H54 (cell line): Measurements from ENCODE around the gene TRMT112.
A peak's percentile ranks its signal among the peaks of the same experiment; 100 is the strongest.

Experiments used
- DNase-seq: peaks from one replicate; pipeline ENCODE4 v3.0.0; 2011; ENCODE audit warnings: low spot score, mixed read lengths; ENCODE audit not compliant: insufficient read length
- FAIRE-seq: peaks from 3 replicates; lab custom pipeline; 2011; peaks lifted over from hg19 to GRCh38; lab: Jason Lieb, UNC
- POLR2A ChIP-seq: IDR thresholded peaks from 2 replicates; pipeline ENCODE4 v1.6.1; 2011; ENCODE audit warnings: low read depth, mild to moderate bottlenecking, low read length

Gene TRMT112

DNA sequence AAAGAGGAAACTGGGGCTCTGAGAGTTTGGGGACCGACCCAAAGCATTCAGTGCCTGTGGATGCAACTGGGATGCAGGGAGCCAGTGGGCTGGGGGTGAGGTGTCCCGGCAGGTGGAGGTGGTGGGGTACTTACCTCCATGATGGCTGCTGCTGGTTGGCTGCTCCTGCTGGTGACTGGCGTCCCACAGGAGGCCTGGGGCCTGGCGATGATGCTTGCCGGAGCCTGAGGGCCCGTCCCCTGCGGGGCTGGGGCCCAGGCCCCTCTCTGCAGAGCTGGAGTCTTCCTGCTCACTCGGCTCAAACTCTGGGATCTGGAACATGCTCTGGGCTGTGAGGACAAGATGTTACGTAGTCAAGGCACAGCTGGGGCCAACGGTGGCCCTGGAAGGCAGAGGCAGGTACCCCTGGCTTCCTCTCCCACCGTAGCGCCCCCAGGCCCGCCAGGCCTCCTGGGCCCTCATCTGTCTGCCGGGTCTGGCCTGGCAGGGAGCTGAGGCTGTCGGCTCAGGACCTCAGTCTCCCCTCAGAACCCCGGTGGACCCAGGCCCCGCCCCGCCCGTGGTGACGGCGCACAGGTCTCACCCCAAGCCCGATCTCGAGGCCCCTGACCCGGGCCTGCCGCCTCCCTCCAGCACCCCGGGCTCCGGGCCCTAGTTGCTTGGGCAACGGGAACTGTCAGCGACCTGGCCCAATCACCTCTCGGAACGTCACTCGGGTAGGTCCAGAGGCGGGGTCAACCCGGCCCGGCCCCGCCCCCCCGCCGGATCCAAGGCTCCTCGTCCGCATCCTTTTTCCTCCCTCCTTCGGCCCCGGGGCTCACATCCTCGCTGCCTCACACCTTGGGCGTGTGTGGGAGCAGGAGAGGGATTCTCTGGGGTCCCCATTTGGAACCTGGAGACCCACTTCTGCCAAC is 33.1 kb downstream of the TRMT112 start, which contains the start of gene BAD:
TSS of gene BAD (minus strand) at position 618 of the 914 bp plus-strand sequence. CDS start at position 321, 297 bp downstream.
- peak; percentile 51; the same call in 1 of the 2 replicates for TF ChIP-seq POLR2A
- FAIRE-seq = no peak
- peak; percentile 98 for DNase-seq

DNA sequence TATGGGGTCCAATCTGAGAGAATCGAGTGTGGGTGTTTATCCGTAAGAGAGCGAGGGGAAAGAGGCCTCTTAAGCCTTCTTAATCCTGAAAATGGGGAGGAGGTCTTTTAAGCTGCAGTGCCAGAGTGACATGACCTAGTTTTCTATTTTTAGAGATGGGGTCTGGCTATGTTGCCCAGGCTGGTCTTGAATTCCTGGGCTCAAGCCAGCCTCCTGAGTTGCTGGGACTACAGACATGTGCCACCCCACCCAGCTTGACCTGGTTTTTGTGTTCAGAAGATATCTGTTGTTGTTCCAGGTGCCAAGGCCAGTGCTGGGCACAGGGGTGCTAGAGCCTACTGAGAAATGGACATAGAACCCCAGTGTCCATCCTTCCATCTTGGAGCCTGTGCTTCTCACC is 34.3 kb downstream of the TRMT112 start:
- FAIRE-seq (no peak), DNase-seq (no peak)
- no peak for TF ChIP-seq POLR2A

DNA sequence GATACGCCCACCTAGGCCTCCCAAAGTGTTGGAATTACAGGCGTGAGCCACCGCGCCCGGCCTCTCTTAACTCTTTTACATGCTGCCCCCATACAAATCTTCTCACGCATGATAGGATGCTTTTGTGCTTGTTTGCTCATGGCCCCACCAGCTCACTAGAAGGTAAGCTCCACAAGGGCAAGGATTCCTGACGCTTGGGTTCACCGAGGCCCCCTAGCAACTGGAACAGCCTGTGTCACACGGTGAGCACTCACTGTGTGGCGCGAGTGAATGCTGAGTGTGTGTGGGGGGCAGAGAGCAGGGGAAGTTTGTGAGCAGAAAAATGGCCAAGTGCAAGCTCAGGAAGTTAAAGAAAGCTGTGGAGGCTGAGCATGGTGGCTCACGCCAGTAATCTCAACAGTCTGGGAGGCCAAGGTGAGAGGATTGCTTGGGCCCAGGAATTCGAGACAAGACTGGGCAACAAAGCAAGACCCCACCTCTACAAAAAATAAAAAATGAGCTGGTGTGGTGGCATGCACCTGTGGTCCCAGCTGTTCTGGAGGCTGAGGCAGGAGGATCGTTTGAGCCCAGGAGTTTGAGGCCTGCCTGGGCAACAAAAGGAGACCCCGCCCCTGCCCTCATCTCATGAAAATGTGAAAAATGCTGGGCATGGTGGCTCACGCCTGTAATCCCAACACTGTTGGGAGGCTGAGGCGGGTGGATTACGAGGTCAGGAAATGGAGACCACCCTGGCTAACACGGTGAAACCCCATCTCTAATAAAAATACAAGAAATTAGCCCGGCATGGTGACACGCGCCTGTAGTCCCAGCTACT is 35.2 kb downstream of the TRMT112 start:
- FAIRE-seq (no peak), DNase-seq (no peak)
- TF ChIP-seq POLR2A = no peak

GRCh38 chr11:64278576-64279190 is 38.7 kb downstream of the TRMT112 start:
- FAIRE-seq = no peak
- TF ChIP-seq POLR2A = no peak
- DNase-seq = no peak

GRCh38 chr11:64276653-64277431 is 40.5 kb downstream of the TRMT112 start:
- FAIRE-seq (peak; percentile 41), DNase-seq (peak; percentile 91)
- peak; percentile 28; the same call in 1 of the 2 replicates for TF ChIP-seq POLR2A

DNA sequence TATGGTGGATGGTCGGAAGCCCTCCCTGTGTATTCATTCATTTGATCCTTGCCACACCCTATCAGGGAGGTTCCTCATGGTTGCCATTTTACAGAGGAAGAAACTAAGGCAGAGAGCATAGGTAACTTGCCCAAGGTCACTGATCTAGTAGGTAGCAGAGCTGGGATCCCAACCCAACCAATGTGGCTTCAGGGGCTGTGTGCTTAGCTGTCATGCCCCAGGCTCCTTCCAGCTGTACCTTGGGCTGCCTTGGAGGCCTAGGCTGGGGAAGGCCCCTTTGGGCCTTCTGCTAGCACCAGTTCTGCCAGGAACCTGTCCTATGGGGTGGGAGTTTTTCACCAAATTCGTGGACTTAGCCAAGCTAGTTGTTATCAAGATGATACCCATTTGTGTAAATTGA is 41.5 kb downstream of the TRMT112 start:
- FAIRE-seq = no peak
- no peak for TF ChIP-seq POLR2A
- DNase-seq = no peak

DNA sequence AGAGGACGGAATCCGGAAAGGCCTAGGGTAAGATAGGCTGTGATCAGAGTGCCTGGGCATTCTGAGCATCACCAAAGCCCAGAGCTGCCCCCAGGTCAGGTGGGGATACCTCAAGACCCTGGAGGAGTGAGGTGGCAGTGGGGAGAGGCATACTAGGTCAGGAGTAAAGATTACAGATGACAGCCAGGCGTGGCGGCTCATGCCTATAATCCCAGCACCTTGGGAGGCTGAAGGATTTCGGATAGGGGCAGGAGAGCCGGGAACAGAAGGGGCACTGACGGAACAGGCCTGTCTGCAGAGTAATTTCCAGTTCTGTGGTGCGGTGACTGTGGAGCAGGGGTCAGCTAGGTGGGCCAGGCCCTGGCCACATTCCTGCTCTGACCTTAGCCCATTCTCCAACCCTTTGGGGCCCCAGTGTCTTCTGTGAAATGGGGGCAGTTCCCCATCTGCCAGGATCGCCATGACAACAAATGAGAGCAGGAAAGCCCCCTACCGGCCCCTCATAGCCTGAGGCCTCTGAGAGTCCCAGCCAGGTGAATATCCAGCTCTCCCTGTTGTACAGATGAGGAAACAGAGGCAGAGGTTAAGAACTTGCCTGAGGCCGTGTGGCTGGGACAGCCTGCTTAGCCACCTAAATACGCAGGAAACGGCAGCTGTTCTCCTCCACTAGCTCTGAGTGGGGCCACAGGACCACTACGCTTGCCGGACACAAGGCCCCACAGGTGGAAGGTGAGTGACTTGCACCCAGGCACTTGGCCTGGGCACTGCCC is 42.1 kb downstream of the TRMT112 start:
- TF ChIP-seq POLR2A = no peak
- DNase-seq = no peak
- no peak for FAIRE-seq

DNA sequence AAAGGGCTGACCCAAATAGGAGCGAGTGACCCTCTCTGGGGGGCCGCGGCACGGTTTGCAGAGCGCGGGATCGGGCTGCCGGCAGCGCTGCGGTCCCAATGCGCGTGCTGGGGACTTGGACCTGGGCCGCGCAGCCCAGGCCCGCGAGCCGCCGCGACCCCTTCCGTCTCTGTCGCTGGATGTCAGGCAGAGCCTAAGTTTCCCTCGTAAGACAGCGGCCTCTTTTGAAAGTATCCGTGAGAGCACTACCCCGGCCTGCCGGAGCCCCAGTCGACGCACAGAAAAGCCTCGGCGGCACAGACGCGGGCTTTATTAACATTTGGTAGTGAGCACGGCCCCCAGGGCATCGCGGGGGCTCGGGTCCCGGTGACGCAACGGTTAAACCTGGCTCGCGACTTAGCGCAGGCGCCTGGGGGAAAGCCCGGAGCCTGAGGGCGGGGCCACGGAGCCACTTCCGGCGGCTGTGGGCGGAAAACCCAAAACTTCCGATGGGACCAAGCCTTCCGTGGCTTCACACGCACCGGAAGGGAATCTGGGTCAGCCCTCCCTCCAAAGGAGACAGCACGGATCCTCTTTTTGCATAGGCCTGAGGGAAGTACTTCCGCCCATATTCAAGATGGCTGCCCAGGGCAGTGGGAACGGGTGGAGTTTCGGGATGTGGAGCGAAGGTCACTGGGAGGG is 47.7 kb downstream of the TRMT112 start:
- FAIRE-seq (no peak), DNase-seq (peak; percentile 84)
- TF ChIP-seq POLR2A = 0 out of 2 replicates have a peak, but pooled peaks have one; percentile 27

DNA sequence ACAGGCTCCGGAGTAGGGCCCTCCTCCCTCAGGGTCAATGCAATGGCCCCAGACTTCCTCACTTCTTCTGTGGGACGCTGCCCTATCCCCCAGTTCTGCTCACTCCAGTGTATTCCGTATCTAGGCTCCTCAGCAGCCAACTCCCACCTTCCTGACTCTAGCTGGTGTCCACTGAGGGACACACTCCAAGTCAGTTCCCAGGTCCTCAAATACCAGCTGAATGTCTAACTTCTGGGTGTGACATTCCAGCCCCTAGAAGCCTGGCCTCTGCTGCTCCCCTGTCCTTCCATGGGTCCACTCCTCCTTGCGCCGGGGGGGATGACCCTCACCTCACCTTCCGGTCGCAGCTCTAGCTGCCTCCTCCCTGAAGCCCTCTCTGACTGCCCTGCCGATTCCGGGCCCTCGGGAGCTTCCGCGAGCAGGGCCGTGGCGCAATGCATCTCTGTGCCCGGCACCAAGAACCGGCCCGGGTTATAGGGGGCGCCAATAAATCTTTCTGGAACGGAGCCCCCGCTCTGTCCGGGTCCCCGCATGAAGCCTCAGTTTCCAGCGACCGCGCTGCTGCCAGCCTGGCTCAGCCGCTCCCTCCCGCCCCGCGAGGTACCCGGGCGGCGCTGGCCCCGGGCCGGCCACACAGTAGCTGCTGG is 48.3 kb downstream of the TRMT112 start:
- DNase-seq (no peak), FAIRE-seq (no peak)
- TF ChIP-seq POLR2A = peak; percentile 30

GRCh38 chr11:64268025-64268892 is 49.1 kb downstream of the TRMT112 start:
- FAIRE-seq = no peak
- TF ChIP-seq POLR2A = no peak
- DNase-seq = no peak
